Activated CD4-positive, alpha-beta memory T cell treated with anti-CD3 and anti-CD28 coated beads for 36 hours (primary cell): ENCODE results near the gene ALDOB. TPM values are rescaled to one million over a fixed set of nuclear protein-coding genes. Genes with fewer than 3 reads are reported as not detected.

Experiments
- CTCF ChIA-PET: fragments of 350-600 bp; sonication (Branson Sonifier 250); formaldehyde crosslinking; loops from one replicate; lab custom pipeline; 2021; ENCODE audit warnings: antibody characterized with exemption, inconsistent platforms; lab: Charles Lee
- POLR2A ChIA-PET: fragments of 350-600 bp; sonication (Branson Sonifier 250); formaldehyde crosslinking; loops from one replicate; lab custom pipeline; 2021; ENCODE audit warnings: antibody characterized with exemption; lab: Charles Lee
- DNase-seq: peaks from one replicate; pipeline ENCODE4 v3.0.0-alpha.2; 2020
- H3K27ac Mint-ChIP-seq: one replicate; pipeline ENCODE4 v1.8.0; 2021; ENCODE audit warnings: mixed read lengths
- H3K27me3 Mint-ChIP-seq: one replicate; pipeline ENCODE4 v1.8.0; 2021; ENCODE audit warnings: mixed read lengths
- H3K36me3 Mint-ChIP-seq: one replicate; pipeline ENCODE4 v1.8.0; 2021; ENCODE audit warnings: mixed read lengths
- H3K4me1 Mint-ChIP-seq: one replicate; pipeline ENCODE4 v1.8.0; 2021; ENCODE audit warnings: low read depth, mixed read lengths
- H3K4me3 Mint-ChIP-seq: one replicate; pipeline ENCODE4 v1.8.0; 2021; ENCODE audit warnings: mild to moderate bottlenecking, mixed read lengths
- H3K9me3 Mint-ChIP-seq: one replicate; pipeline ENCODE4 v1.8.0; 2021; ENCODE audit warnings: mixed read lengths
- intact Hi-C: fragments of 100-400 bp; cut with micrococcal nuclease; formaldehyde crosslinking; loops from one replicate; pipeline ENCODE4 v1.15.1; 2023
- total RNA-seq, 2 experiments: library from RNA; stranded (reverse); gene quantifications; one replicate each; pipeline ENCODE4 v1.2.3, GENCODE V29; 2021

ALDOB gene
- total RNA-seq, 2 experiments from 2014 or later = not detected

GRCh38 chr9:101380295-101380694 lies 55.3 kb downstream of the ALDOB start:
- ChIA-PET POLR2A (no interaction called here), CTCF (interaction anchor here (1.0 kb wide), 1 partner anchor 8 kb away, joined by 3 read pairs; no protein-coding TSS in a partner anchor)
- no peak for DNase-seq
- Mint-ChIP-seq H3K4me3 (no peak overlapping the region), H3K4me1 (no peaks in the 10 kb centered on the region), H3K36me3 (peaks cover 8% of the 10 kb centered on the region), H3K9me3 (peaks cover 8% of the 10 kb centered on the region), H3K27me3 (peaks cover 8% of the 10 kb centered on the region), H3K27ac (no peak overlapping the region)
- intact Hi-C loops = no loop called here

DNA sequence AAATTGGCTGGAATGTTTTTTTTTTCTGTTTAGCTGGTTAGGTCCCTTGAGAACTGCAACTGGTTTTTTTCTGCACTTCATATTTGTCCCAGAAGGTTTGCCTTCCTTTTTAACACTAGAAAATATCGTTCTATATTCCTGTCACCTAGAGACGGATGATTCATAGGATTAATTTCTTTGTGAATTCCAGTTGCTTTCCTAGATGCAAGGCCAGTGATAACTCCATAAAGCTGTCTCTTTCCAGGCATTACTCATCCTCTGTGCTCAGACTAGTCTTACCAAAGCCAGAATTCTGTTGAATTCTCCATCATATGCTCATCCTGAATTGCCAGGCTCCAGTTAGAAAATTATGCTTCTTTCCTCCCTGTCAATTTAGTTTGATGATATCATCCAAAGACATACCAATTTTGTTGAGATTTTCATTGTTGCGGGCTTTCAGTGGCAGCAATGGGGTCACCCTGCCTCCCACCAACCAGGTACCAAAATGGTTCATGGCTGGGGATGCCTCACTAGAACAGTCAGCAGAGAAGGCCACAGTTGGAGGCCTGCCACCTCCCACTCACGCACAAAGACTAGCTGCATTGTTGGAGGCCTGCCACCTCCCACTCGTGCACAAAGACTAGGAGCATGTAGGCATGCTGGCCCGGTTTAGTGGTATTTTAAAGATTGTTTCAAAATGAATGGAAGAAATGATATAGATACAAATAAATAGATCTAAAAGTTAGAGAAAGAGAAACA lies 59.3 kb downstream of the ALDOB start:
- H3K4me1 Mint-ChIP-seq = no peaks in the 10 kb centered on the region
- H3K27me3 Mint-ChIP-seq = peaks cover 12% of the 10 kb centered on the region
- no peak overlapping the region for H3K4me3 Mint-ChIP-seq
- POLR2A ChIA-PET = no interaction called here
- peaks cover 1% of the 10 kb centered on the region for H3K36me3 Mint-ChIP-seq
- CTCF ChIA-PET = interaction anchor here (1.5 to 2.3 kb wide), 2 partner anchors 12 to 65 kb away, joined by 3 to 13 read pairs; no protein-coding TSS in a partner anchor
- H3K9me3 Mint-ChIP-seq = peaks cover 2% of the 10 kb centered on the region
- DNase-seq = no peak
- intact Hi-C loops = no loop called here
- no peak overlapping the region for H3K27ac Mint-ChIP-seq

GRCh38 chr9:101375546-101375945 lies 60.0 kb downstream of the ALDOB start:
- ChIA-PET POLR2A (interaction anchor here (0.6 kb wide), 1 partner anchor 26 kb away, joined by 4 read pairs; no protein-coding TSS in a partner anchor), CTCF (interaction anchor here (1.5 to 2.3 kb wide), 2 partner anchors 13 to 64 kb away, joined by 3 to 13 read pairs; no protein-coding TSS in a partner anchor)
- H3K27me3 Mint-ChIP-seq = peaks cover 12% of the 10 kb centered on the region
- H3K36me3 Mint-ChIP-seq = no peaks in the 10 kb centered on the region
- intact Hi-C loops = no loop called here
- H3K4me1 Mint-ChIP-seq = no peaks in the 10 kb centered on the region
- no peak overlapping the region for H3K27ac Mint-ChIP-seq
- no peak for DNase-seq
- H3K9me3 Mint-ChIP-seq = peaks cover 2% of the 10 kb centered on the region
- H3K4me3 Mint-ChIP-seq = no peak overlapping the region

GRCh38 chr9:101372327-101373118 lies 63.1 kb downstream of the ALDOB start:
- Mint-ChIP-seq H3K27ac (no peak overlapping the region), H3K36me3 (no peaks in the 10 kb centered on the region), H3K4me1 (no peaks in the 10 kb centered on the region), H3K4me3 (no peak overlapping the region), H3K27me3 (peaks cover 12% of the 10 kb centered on the region), H3K9me3 (peaks cover 2% of the 10 kb centered on the region)
- POLR2A ChIA-PET = no interaction called here
- no peak for DNase-seq
- intact Hi-C loops = no loop called here
- CTCF ChIA-PET = interaction anchor here (1.3 kb wide), 1 partner anchor 9 kb away, joined by 4 read pairs; no protein-coding TSS in a partner anchor

DNA sequence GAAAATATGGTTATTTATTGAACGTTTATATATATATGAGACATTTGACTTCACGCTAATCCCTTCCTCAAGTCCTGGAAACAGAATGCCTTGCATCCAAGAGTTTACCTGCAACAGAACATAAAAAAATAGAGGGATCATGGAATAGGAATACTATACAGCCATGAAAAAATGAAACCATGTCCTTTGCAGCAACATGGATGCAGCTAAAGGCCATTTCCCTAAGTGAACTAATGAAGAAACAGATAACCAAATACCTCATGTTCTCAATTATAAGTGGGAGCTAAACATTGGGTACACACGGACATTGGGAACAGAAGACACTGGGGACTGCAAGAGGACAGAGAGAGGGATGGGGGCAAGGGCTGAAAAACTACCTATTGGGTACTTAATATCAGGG lies 63.8 kb downstream of the ALDOB start:
- POLR2A ChIA-PET = no interaction called here
- H3K4me3 Mint-ChIP-seq = no peak overlapping the region
- CTCF ChIA-PET = interaction anchor here (1.0 kb wide), 1 partner anchor 17 kb away, joined by 4 read pairs; no protein-coding TSS in a partner anchor
- intact Hi-C loops = no loop called here
- no peaks in the 10 kb centered on the region for H3K4me1 Mint-ChIP-seq
- no peak for DNase-seq
- H3K9me3 Mint-ChIP-seq = peaks cover 2% of the 10 kb centered on the region
- peaks cover 12% of the 10 kb centered on the region for H3K27me3 Mint-ChIP-seq
- H3K36me3 Mint-ChIP-seq = no peaks in the 10 kb centered on the region
- no peak overlapping the region for H3K27ac Mint-ChIP-seq

Other genes starting within 250 kb of the ALDOB start
- gene BAAT, start 50.8 kb downstream of the ALDOB start, total RNA-seq = not detected
- gene MRPL50, start 37.2 kb downstream of the ALDOB start, total RNA-seq = 10 to 100 TPM; 13.3 to 13.4 TPM
- 10 to 100 TPM; 10.2 to 10.6 TPM for gene ZNF189, start 36.9 kb downstream of the ALDOB start, total RNA-seq
- 10 to 100 TPM; 36.1 to 37.5 TPM for gene RNF20, start 98.1 kb upstream of the ALDOB start, total RNA-seq
- not detected for gene PPP3R2, start 159.2 kb upstream of the ALDOB start, total RNA-seq